Endodermal cell (in vitro differentiated cells): Measurements from ENCODE around the gene CTTNBP2NL. TPM values are rescaled to one million over a fixed set of nuclear protein-coding genes. Genes with fewer than 3 reads are reported as not detected.
A peak's percentile ranks its signal among the peaks of the same experiment; 100 is the strongest.

Source experiments
- DNase-seq: peaks from one replicate; pipeline ENCODE4 v3.0.0-alpha.2; 2017
- H3K27ac ChIP-seq: 2 replicates; pipeline ENCODE4 v1.5.1; 2013; ENCODE audit warnings: mild to moderate bottlenecking, low read depth, low read length, moderate library complexity
- H3K27me3 ChIP-seq: 2 replicates; pipeline ENCODE4 v1.6.1; 2013; ENCODE audit warnings: mild to moderate bottlenecking, low read length, moderate library complexity; ENCODE audit not compliant: insufficient read depth, control insufficient read depth, poor library complexity, severe bottlenecking
- H3K36me3 ChIP-seq: 2 replicates; pipeline ENCODE4 v1.7.0; 2013; ENCODE audit warnings: mild to moderate bottlenecking, low read length, moderate library complexity; ENCODE audit not compliant: control insufficient read depth, insufficient read depth
- H3K4me1 ChIP-seq: one replicate; pipeline ENCODE4 v1.7.0; 2013; ENCODE audit warnings: low read length; ENCODE audit not compliant: control insufficient read depth, insufficient read depth
- H3K4me3 ChIP-seq: 2 replicates; pipeline ENCODE4 v1.5.1; 2013; ENCODE audit warnings: mild to moderate bottlenecking, low read length, moderate library complexity
- H3K9ac ChIP-seq: 2 replicates; pipeline ENCODE4 v1.6.1; 2013; ENCODE audit warnings: mild to moderate bottlenecking, low read length, moderate library complexity; ENCODE audit not compliant: poor library complexity, severe bottlenecking; ENCODE audit errors: extremely low read depth
- H3K9me3 ChIP-seq: 2 replicates; pipeline ENCODE4 v1.6.1; 2013; ENCODE audit warnings: mild to moderate bottlenecking, low read length, moderate library complexity; ENCODE audit not compliant: control insufficient read depth
- H3K27ac Mint-ChIP-seq: 2 replicates; pipeline ENCODE4 v1.8.0; 2020; ENCODE audit warnings: mixed read lengths
- H3K27me3 Mint-ChIP-seq: 2 replicates; pipeline ENCODE4 v1.8.0; 2021; ENCODE audit warnings: mild to moderate bottlenecking, mixed read lengths; ENCODE audit not compliant: insufficient read depth
- H3K36me3 Mint-ChIP-seq: 2 replicates; pipeline ENCODE4 v1.8.0; 2020; ENCODE audit warnings: low read depth, mixed read lengths
- H3K4me1 Mint-ChIP-seq: 2 replicates; pipeline ENCODE4 v1.8.0; 2020; ENCODE audit warnings: mixed read lengths
- H3K4me3 Mint-ChIP-seq: 2 replicates; pipeline ENCODE4 v1.8.0; 2020; ENCODE audit warnings: mild to moderate bottlenecking, moderate library complexity, mixed read lengths
- H3K9me3 Mint-ChIP-seq: 2 replicates; pipeline ENCODE4 v1.8.0; 2020; ENCODE audit warnings: mild to moderate bottlenecking, mixed read lengths
- WGBS, 2 experiments: methylation state at CpG; one replicate each; pipeline versions ENCODE4 v1.1.5 to v1.1.7; 2013; ENCODE audit warnings: missing lambda C conversion rate in 2 of 2, mixed read lengths in 1 of 2; ENCODE audit not compliant: insufficient coverage in 1 of 2, insufficient read length in 1 of 2; 5-methylcytosine and 5-hydroxymethylcytosine counted together
- total RNA-seq, 2 donors: library from RNA; stranded (reverse); fragmentation: NEBNext Ultra II Directional in 1 of 2; extraction: Animal tissue kit (Norgen Biotek cat#: 25700) in 1 of 2; gene quantifications; 2 replicates in 1 of 2; 3 replicates in 1 of 2; pipeline ENCODE4 v1.2.1, GENCODE V29; 2021
- TF ChIP-seq, protein P1 (sequence below): fragments of 200-600 bp; sonication (generic); conservative IDR thresholded peaks from 2 replicates; pipeline ENCODE4 v1.5.0; 2021; ENCODE audit warnings: antibody characterized with exemption, mild to moderate bottlenecking

Gene CTTNBP2NL
- total RNA-seq, 2 donors from 2014 or later, result 36.0 to 41.5 TPM

DNA sequence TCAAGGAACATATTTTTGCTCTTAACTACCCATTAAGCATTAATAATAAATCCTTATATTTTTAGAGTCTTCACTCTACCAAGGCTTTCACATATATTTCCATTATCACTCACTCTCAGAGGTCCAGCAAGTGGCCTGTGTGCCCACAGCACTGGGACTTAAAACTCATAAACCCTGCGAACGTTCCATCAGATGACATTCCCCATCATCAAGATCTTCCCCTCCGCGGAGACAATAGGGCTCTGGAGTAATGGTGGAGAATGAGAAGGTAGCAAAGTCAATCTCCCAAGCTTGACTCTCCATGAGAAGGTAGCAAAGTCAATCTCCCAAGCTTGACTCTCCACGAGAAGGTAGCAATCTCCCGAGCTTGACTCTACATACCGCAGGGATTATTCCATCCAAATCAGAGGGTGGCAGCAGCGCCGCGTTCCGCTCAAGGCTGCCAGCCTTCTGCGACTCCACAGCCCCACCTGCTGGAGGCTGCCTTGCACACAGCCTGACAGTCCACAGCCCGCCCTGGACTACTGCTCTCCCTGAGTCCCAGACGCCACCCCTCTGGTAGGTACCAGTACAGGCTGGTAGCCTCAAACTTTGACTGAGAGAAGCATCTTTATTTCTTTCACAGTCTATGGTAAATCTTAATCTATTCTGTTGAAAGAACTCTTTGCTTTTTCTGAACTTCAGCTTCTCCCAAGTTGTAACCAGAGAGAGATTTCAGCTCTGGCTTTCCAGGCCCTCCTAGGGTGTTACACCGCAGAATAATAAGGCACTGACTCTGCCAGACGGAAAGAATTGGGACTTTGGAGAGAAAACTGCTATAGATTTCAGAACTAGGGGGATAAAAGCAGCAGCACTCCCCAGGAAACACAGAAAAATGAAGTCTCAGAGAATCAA lies 26.4 kb upstream of the CTTNBP2NL start:
- TF ChIP-seq, protein P1, sequence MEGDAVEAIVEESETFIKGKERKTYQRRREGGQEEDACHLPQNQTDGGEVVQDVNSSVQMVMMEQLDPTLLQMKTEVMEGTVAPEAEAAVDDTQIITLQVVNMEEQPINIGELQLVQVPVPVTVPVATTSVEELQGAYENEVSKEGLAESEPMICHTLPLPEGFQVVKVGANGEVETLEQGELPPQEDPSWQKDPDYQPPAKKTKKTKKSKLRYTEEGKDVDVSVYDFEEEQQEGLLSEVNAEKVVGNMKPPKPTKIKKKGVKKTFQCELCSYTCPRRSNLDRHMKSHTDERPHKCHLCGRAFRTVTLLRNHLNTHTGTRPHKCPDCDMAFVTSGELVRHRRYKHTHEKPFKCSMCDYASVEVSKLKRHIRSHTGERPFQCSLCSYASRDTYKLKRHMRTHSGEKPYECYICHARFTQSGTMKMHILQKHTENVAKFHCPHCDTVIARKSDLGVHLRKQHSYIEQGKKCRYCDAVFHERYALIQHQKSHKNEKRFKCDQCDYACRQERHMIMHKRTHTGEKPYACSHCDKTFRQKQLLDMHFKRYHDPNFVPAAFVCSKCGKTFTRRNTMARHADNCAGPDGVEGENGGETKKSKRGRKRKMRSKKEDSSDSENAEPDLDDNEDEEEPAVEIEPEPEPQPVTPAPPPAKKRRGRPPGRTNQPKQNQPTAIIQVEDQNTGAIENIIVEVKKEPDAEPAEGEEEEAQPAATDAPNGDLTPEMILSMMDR, result peak; percentile 99

DNA sequence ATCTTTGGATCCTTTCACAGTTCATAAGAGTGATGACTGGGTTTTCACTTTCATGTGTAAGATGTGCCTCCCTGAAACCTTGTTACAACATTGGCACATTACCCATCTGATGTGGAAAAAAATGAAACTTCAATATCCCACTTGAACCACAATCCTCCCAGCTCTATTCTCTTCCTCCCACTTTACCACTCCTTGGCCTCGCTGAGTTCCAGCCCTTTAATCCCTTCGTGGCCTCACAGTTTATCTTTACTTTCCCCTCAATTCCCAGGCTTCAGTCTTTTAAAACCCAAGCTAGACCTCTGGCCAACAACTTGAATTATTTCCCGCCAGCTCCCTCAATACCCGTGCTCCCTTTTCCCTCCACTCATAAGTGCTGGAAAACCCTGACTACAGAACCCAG lies 25.0 kb upstream of the CTTNBP2NL start:
- Histone ChIP-seq H3K4me1 (no peaks in the 10 kb centered on the region), H3K27me3 (peaks cover 3% of the 10 kb centered on the region), H3K9me3 (no peaks in the 10 kb centered on the region), H3K9ac (no peak overlapping the region), H3K36me3 (no peaks in the 10 kb centered on the region), H3K4me3 (no peak overlapping the region), H3K27ac (no peak overlapping the region)
- TF ChIP-seq, protein P1, result no peak
- H3K4me1 Mint-ChIP-seq, result peaks cover 2% of the 10 kb centered on the region
- no peaks in the 10 kb centered on the region for H3K36me3 Mint-ChIP-seq
- WGBS, 2 experiments, result 86 to 93% methylated on average over 4 of the region's 4 CpGs
- H3K27me3 Mint-ChIP-seq, result peaks cover 38% of the 10 kb centered on the region
- no peak overlapping the region for H3K27ac Mint-ChIP-seq
- H3K4me3 Mint-ChIP-seq, result no peak overlapping the region
- no peak for DNase-seq
- no peaks in the 10 kb centered on the region for H3K9me3 Mint-ChIP-seq

More for the DNA sequence above, 26.4 kb upstream of the CTTNBP2NL start:
- H3K27ac ChIP-seq, result no peak overlapping the region
- H3K36me3 ChIP-seq, result no peaks in the 10 kb centered on the region
- no peak overlapping the region for H3K4me3 Mint-ChIP-seq
- no peaks in the 10 kb centered on the region for H3K9me3 Mint-ChIP-seq
- no peak overlapping the region for H3K9ac ChIP-seq
- 29 to 30% methylated on average over 7 to 16 of the region's 16 CpGs for WGBS, 2 experiments
- peaks cover 2% of the 10 kb centered on the region for H3K4me1 Mint-ChIP-seq
- peaks cover 3% of the 10 kb centered on the region for H3K27me3 ChIP-seq
- DNase-seq, result peak; percentile 98
- no peak overlapping the region for H3K27ac Mint-ChIP-seq
- no peak overlapping the region for H3K4me3 ChIP-seq
- H3K4me1 ChIP-seq, result no peaks in the 10 kb centered on the region
- H3K27me3 Mint-ChIP-seq, result peaks cover 43% of the 10 kb centered on the region
- H3K9me3 ChIP-seq, result no peaks in the 10 kb centered on the region
- H3K36me3 Mint-ChIP-seq, result no peaks in the 10 kb centered on the region

DNA sequence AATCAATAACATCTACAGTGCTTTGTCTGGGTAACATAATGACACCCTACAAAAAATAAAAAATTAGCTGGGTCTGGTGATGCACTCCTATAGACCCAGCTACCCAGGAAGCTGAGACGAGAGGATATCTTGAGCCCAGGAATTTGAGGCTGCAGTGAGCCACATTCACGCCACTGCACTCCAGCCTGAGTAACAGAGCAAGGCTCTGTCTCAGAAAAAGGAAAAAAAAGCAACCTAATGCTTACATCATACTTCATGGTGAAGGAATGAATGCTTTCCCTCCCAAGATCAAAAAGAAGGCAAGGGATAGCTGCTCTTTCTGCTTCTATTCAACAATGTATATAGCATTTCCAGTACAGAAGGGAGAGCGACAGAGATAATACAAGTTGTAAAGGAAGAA lies 24.2 kb upstream of the CTTNBP2NL start:
- no peak overlapping the region for H3K4me3 ChIP-seq
- Mint-ChIP-seq H3K4me1 (peaks cover 2% of the 10 kb centered on the region), H3K27ac (no peak overlapping the region), H3K27me3 (peaks cover 36% of the 10 kb centered on the region), H3K4me3 (no peak overlapping the region), H3K36me3 (no peaks in the 10 kb centered on the region), H3K9me3 (no peaks in the 10 kb centered on the region)
- H3K9me3 ChIP-seq, result no peaks in the 10 kb centered on the region
- 88 to 100% methylated on average over 1 to 2 of the region's 3 CpGs for WGBS, 2 experiments
- H3K27ac ChIP-seq, result no peak overlapping the region
- DNase-seq, result no peak
- H3K4me1 ChIP-seq, result no peaks in the 10 kb centered on the region
- TF ChIP-seq, protein P1, result no peak
- peaks cover 3% of the 10 kb centered on the region for H3K27me3 ChIP-seq
- H3K9ac ChIP-seq, result no peak overlapping the region
- no peaks in the 10 kb centered on the region for H3K36me3 ChIP-seq
